HepG2 (cell line): ENCODE measurements around the gene LLGL1. TPM values are rescaled to one million over a fixed set of nuclear protein-coding genes. Genes with fewer than 3 reads are reported as not detected.
A peak's percentile ranks its signal among the peaks of the same experiment; 100 is the strongest.

Experiments used
- ATAC-seq: fragments of 200-7000 bp; cut with Tn5 transposase; 3 replicates; pipeline ENCODE4 v1.9.1; 2020; ENCODE audit warnings: mild to moderate bottlenecking, moderate library complexity
- BruUV-seq: library from RNA; stranded (reverse); fragments of 400-500 nt; replicated peaks from 2 replicates; lab custom pipeline; 2021; lab: Mats Ljungman, UMichigan
- CTCF ChIA-PET: fragments of 300-600 bp; formaldehyde crosslinking; extraction: SDS; loops from one replicate; lab custom pipeline; 2021; ENCODE audit warnings: low total read pairs, inconsistent platforms, low intra/inter-chr PET ratio; lab: Yijun Ruan, JAX
- POLR2A ChIA-PET: fragments of 350-600 bp; sonication (Branson Sonifier 250); formaldehyde crosslinking; loops from one replicate; lab custom pipeline; 2020; ENCODE audit warnings: antibody characterized with exemption, inconsistent platforms; lab: Yijun Ruan, JAX
- DNase-seq: peaks from one replicate; pipeline ENCODE4 v3.0.0-alpha.2; 2015; ENCODE audit warnings: low spot score
- FAIRE-seq: peaks from 3 replicates; lab custom pipeline; 2011; peaks lifted over from hg19 to GRCh38; lab: Jason Lieb, UNC
- H2AFZ ChIP-seq: one replicate; pipeline ENCODE4 v1.6.1; 2011; ENCODE audit warnings: low read length, inconsistent platforms
- H3K27ac ChIP-seq: fragments of 300-600 bp; 3 replicates; pipeline ENCODE4 v1.8.0; 2011; ENCODE audit warnings: mixed run types, mild to moderate bottlenecking, mixed read lengths, low read length, inconsistent platforms; ENCODE audit not compliant: insufficient read depth; ENCODE audit errors: extremely low read length
- H3K27me3 ChIP-seq, 2 experiments: fragments of 200-600 bp in 1 of 2; 2 replicates in 1 of 2; 3 replicates in 1 of 2; pipeline versions ENCODE4 v1.6.0 to v1.8.0; 2011; ENCODE audit warnings: low read length in 2 of 2, mild to moderate bottlenecking in 2 of 2, moderate library complexity in 2 of 2, inconsistent platforms in 1 of 2; ENCODE audit not compliant: insufficient read depth in 2 of 2, control insufficient read depth in 1 of 2
- H3K36me3 ChIP-seq, 2 experiments: fragments of 200-600 bp in 1 of 2; replicated peaks in 1 of 2; 2 replicates in 1 of 2; 3 replicates in 1 of 2; pipeline versions ENCODE4 v1.5.1 to v1.8.0; 2011; ENCODE audit warnings: low read length in 2 of 2, inconsistent platforms in 1 of 2; ENCODE audit not compliant: insufficient read depth in 2 of 2, control insufficient read depth in 1 of 2
- H3K4me1 ChIP-seq: 2 replicates; pipeline ENCODE4 v1.5.1; 2012; ENCODE audit warnings: low read length, inconsistent platforms; ENCODE audit not compliant: insufficient read depth
- H3K4me2 ChIP-seq: 2 replicates; pipeline ENCODE4 v1.6.0; 2011; ENCODE audit warnings: low read depth, low read length, inconsistent platforms
- H3K4me3 ChIP-seq, 3 experiments: fragments of 200-600 bp in 1 of 3; sonication (generic), shearing (Covaris generic) in 1 of 3; replicated peaks in 1 of 3; 2 replicates each; pipeline ENCODE4 v1.5.1; 2011 to 2016; ENCODE audit warnings: low read length in 3 of 3, inconsistent platforms in 2 of 3, low read depth in 2 of 3, mild to moderate bottlenecking in 2 of 3, control low read depth in 1 of 3, mixed read lengths in 1 of 3; ENCODE audit not compliant: insufficient read depth in 1 of 3
- H3K79me2 ChIP-seq: one replicate; pipeline ENCODE4 v1.6.1; 2011; ENCODE audit warnings: low read length, inconsistent platforms; ENCODE audit not compliant: insufficient read depth
- H3K9ac ChIP-seq: 2 replicates; pipeline ENCODE4 v1.6.0; 2011; ENCODE audit warnings: mild to moderate bottlenecking, low read depth, low read length, inconsistent platforms; ENCODE audit not compliant: insufficient read depth
- H3K9me3 ChIP-seq: 2 replicates; pipeline ENCODE4 v1.5.1; 2012; ENCODE audit warnings: mild to moderate bottlenecking, low read length
- H4K20me1 ChIP-seq: 2 replicates; pipeline ENCODE4 v1.6.0; 2011; ENCODE audit warnings: inconsistent platforms, mild to moderate bottlenecking, low read length, moderate library complexity; ENCODE audit not compliant: insufficient read depth
- REST ChIP-seq, 2 experiments: IDR thresholded peaks; 2 replicates each; pipeline ENCODE4 v1.6.1; 2011 to 2012; ENCODE audit warnings: low read length in 2 of 2, borderline replicate concordance in 1 of 2, low read depth in 1 of 2, mild to moderate bottlenecking in 1 of 2, moderate library complexity in 1 of 2
- SNAPC2 ChIP-seq: sonication (generic); formaldehyde crosslinking; IDR thresholded peaks from 2 replicates; pipeline ENCODE4 v1.8.1; 2022; ENCODE audit warnings: mild to moderate bottlenecking, missing genetic modification reagents
- THRA ChIP-seq: sonication (generic); formaldehyde crosslinking; IDR thresholded peaks from 2 replicates; pipeline ENCODE4 v1.4.0; 2020; ENCODE audit warnings: missing genetic modification reagents, borderline replicate concordance
- WGBS: methylation state at CpG from one replicate; pipeline ENCODE4 v1.1.6; 2017; ENCODE audit warnings: low lambda C conversion rate; 5-methylcytosine and 5-hydroxymethylcytosine counted together
- in situ Hi-C: cut with HindIII; loops from 2 replicates; pipeline ENCODE4 v1.10.0; 2017; ENCODE audit warnings: low pct_unique_long_range_greater_than_20kb; ENCODE audit not compliant: extremely low pct_ligation_motif_present
- intact Hi-C: fragments of 100-400 bp; cut with micrococcal nuclease; formaldehyde crosslinking; loops from one replicate; pipeline ENCODE4 v1.10.0; 2022; ENCODE audit not compliant: unreplicated experiment
- polyA plus RNA-seq, 8 experiments: library from polyadenylated mRNA; depleted of rRNA in 3 of 8; stranded (reverse) in 7 of 8; unstranded in 1 of 8; fragments of >200 nt; fragmentation: Illumina TruSeq in 4 of 8; extraction: Trizol in 4 of 8; gene quantifications; 2 replicates each; pipeline versions ENCODE4 v1.2.1 to v1.2.3, GENCODE V29; 2011 to 2016; ENCODE audit warnings: low read depth in 4 of 8, missing spikeins in 1 of 8, mixed read lengths in 1 of 8; ENCODE audit not compliant: insufficient read depth in 1 of 8
- total RNA-seq, 5 experiments: library from RNA; depleted of rRNA; stranded (reverse); fragments of >200 nt; fragmentation: Illumina TruSeq; extraction: Trizol; gene quantifications; 2 replicates each; pipeline ENCODE4 v1.2.3, GENCODE V29; 2016; ENCODE audit warnings: low read depth in 1 of 5

LLGL1 gene
- total and polyA plus RNA-seq, 2 of the 13 experiments (the other 11 are each of a cell fraction or from before 2014, with no cell fraction given): 15.0 to 15.3 TPM

GRCh38 chr17:18256351-18256750 lies 30.9 kb downstream of the LLGL1 start:
- Histone ChIP-seq H3K9me3 (no peaks in the 10 kb centered on the region), H2AFZ (no peak overlapping the region)
- CTCF ChIA-PET: no interaction called here
- ATAC-seq: no peak
- in situ Hi-C loops: loop anchor here (5.0 kb wide), 1 partner anchor 34 kb away; no protein-coding TSS in a partner anchor
- TF ChIP-seq REST (IDR thresholded peaks at IDR 0.05; ENCODE audit: borderline replicate concordance in 1 of 2, low read depth in 1 of 2, low read length in 2 of 2): peak; percentile 34 to 82
- TF ChIP-seq SNAPC2 (CRISPR knock-in tag): no peak
- no peak for TF ChIP-seq THRA (CRISPR knock-in tag)
- TF ChIP-seq, all 625 proteins: peak for 1
- no peak for DNase-seq
- no peak overlapping the region; the same call in 1 of the 2 replicates for H3K9ac ChIP-seq
- H3K4me1 ChIP-seq: peaks cover 23% of the 10 kb centered on the region
- H3K79me2 ChIP-seq: peaks cover 23% of the 10 kb centered on the region
- WGBS: 96% methylated on average over 2 of the region's 11 CpGs
- H3K4me2 ChIP-seq: peak overlapping the region; percentile 99; the same call in 1 of the 2 replicates
- H3K27ac ChIP-seq: no peak overlapping the region
- no peaks in the 10 kb centered on the region; a peak in 1 of 5 replicates for H3K27me3 ChIP-seq
- peaks cover 26 to 45% of the 10 kb centered on the region in 2 experiments; a peak in 4 of 5 replicates for H3K36me3 ChIP-seq
- intact Hi-C loops: loop anchor here (5.0 kb wide), 1 partner anchor 61 kb away; the partner anchor contains the start of gene SMCR8
- no TSS peak for BruUV-seq
- H3K4me3 ChIP-seq: peak overlapping the region in 1 of 3 experiments; percentile 87; a peak in 1 of 6 replicates
- POLR2A ChIA-PET: no interaction called here
- FAIRE-seq: no peak
- peaks cover 8% of the 10 kb centered on the region; the same call in 1 of the 2 replicates for H4K20me1 ChIP-seq
